Measurements from ENCODE around the gene CAMSAP2. TPM values are rescaled to one million over a fixed set of nuclear protein-coding genes. Genes with fewer than 3 reads are reported as not detected.

Gene CAMSAP2
- total and polyA plus RNA-seq, 2 of the 8 experiments (the other 6 are each of a cell fraction or from before 2014, with no cell fraction given) = 4.2 to 27.6 TPM

DNA sequence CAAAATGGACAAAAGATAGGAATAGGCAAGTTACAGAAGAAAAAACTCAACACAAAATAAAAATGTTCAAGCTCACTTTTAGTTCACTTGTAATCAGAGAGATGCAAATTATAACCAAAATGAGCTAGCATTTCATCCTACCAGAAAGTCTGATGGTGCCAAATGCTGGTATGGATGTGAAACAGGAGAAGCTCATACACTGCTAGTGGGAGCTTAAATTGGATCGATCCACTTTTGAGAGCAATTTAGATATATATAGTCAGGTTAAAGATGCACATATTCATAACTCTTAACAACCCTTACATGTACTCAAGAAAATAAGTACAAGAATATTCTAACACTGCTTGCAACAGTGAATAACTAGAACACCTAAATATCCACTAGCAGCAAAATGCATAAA, 18.5 kb upstream of the CAMSAP2 start:
- Histone ChIP-seq H2BK12ac (ENCODE audit: low read depth, low read length) (no peak overlapping the region), H3K23ac (ENCODE audit: insufficient read length) (no peak overlapping the region), H2BK120ac (replicated peaks; ENCODE audit: low read depth, low read length) (no peak overlapping the region), H3K23me2 (ENCODE audit: low read depth, low read length) (0 out of 2 replicates have a peak, but pooled peaks cover 2% of the 10 kb centered on the region), H2BK20ac (ENCODE audit: low read length) (no peak overlapping the region), H3K4ac (replicated peaks; ENCODE audit: insufficient read length, low read depth, low read length) (no peak overlapping the region), H4K20me1 (replicated peaks in 1 of 2; ENCODE audit: control insufficient read depth in 1 of 2, insufficient read depth in 2 of 2, low read length in 2 of 2) (no peaks in the 10 kb centered on the region), H3K56ac (replicated peaks; ENCODE audit: insufficient read length, low read depth, low read length) (no peak overlapping the region), H2AFZ (ENCODE audit: low read length) (no peak overlapping the region), H2BK5ac (ENCODE audit: low read depth, low read length) (no peak overlapping the region), H3K36me3 (ENCODE audit: control insufficient read depth in 2 of 4, insufficient read depth in 4 of 4, low read length in 3 of 4) (no peaks in the 10 kb centered on the region), H4K91ac (replicated peaks; ENCODE audit: insufficient read length, low read length) (no peak overlapping the region), H3K9me3 (ENCODE audit: insufficient read depth in 2 of 2, low read depth in 1 of 2, low read length in 1 of 2) (no peaks in the 10 kb centered on the region), H3K4me1 (replicated peaks in 1 of 4; ENCODE audit: control insufficient read depth in 3 of 4, insufficient read depth in 4 of 4, low read length in 3 of 4) (no peaks in the 10 kb centered on the region), H3K4me3 (ENCODE audit: extremely low read depth in 1 of 4, insufficient read depth in 2 of 4, low read depth in 3 of 4, low read length in 4 of 4) (no peak overlapping the region), H3K4me2 (ENCODE audit: insufficient read depth in 1 of 2, low read depth in 2 of 2, low read length in 2 of 2) (no peak overlapping the region), H4K8ac (ENCODE audit: extremely low read depth, insufficient read depth, low read length) (no peak overlapping the region), H3K27ac (ENCODE audit: low read depth, low read length) (no peak overlapping the region), H3K79me1 (ENCODE audit: low read depth, low read length) (no peaks in the 10 kb centered on the region), H3K18ac (ENCODE audit: extremely low read depth, low read length) (no peak overlapping the region), H3K9ac (replicated peaks in 1 of 4; ENCODE audit: extremely low read depth in 1 of 4, low read depth in 3 of 4, low read length in 3 of 4) (no peak overlapping the region), H4K5ac (ENCODE audit: insufficient read length, low read depth, low read length) (no peak overlapping the region), H2BK15ac (ENCODE audit: low read length) (no peak overlapping the region), H3K79me2 (ENCODE audit: control insufficient read depth in 1 of 2, insufficient read depth in 2 of 2, low read length in 2 of 2) (no peaks in the 10 kb centered on the region), H2AK5ac (ENCODE audit: low read depth, low read length) (no peak overlapping the region), H3K27me3 (replicated peaks in 1 of 4; ENCODE audit: control insufficient read depth in 3 of 4, extremely low read depth in 1 of 4, insufficient read depth in 3 of 4, low read length in 3 of 4) (no peaks in the 10 kb centered on the region), H3K14ac (ENCODE audit: insufficient read length) (no peak overlapping the region)
- CTCF ChIA-PET (ENCODE audit: partially characterized antibody) = interaction anchor here (1.1 kb wide), 1 partner anchor 50 kb away, joined by 3 read pairs; no protein-coding TSS in a partner anchor
- POLR2A ChIA-PET (ENCODE audit: partially characterized antibody) = no interaction called here
- FAIRE-seq (no peak), DNase-seq (ENCODE audit: low read depth in 1 of 2, low spot score in 2 of 2) (no peak)
- 95% methylated on average over 1 of the region's 1 CpG; no CpG with 5 or more reads in 1 of the 2 experiments for WGBS, 2 experiments (ENCODE audit: extremely low coverage in 1 of 2, insufficient coverage in 1 of 2, insufficient read length in 1 of 2, insufficient replicate concordance in 2 of 2, low coverage in 1 of 2, low lambda C conversion rate in 2 of 2, missing lambda C conversion rate in 1 of 2)
- TF ChIP-seq SIRT6 (IDR thresholded peaks at IDR 0.05; ENCODE audit: low read length) (no peak), CHD1 (IDR thresholded peaks at IDR 0.05; ENCODE audit: low read depth, low read length) (no peak)
